Inflammatory macrophage treated with lipopolysaccharide for 4 hours (primary cell): ENCODE measurements around the gene SMIM11.
A peak's percentile ranks its signal among the peaks of the same experiment; 100 is the strongest.
"Not testable (repeated sequence)": the region's sequence is repeated elsewhere in the genome, so short reads cannot be mapped to it uniquely, and the experiment has no call there.

Experiments
- DNase-seq: peaks from one replicate; pipeline ENCODE4 v3.0.0-alpha.2; 2020

SMIM11 gene

GRCh38 chr21:34374940-34375618, at the start of gene SMIM11:
TSS of gene SMIM11 (plus strand) at chr21:34375507. CDS start at chr21:34379505, 3,998 bp downstream.
- not testable (repeated sequence) for DNase-seq

DNA sequence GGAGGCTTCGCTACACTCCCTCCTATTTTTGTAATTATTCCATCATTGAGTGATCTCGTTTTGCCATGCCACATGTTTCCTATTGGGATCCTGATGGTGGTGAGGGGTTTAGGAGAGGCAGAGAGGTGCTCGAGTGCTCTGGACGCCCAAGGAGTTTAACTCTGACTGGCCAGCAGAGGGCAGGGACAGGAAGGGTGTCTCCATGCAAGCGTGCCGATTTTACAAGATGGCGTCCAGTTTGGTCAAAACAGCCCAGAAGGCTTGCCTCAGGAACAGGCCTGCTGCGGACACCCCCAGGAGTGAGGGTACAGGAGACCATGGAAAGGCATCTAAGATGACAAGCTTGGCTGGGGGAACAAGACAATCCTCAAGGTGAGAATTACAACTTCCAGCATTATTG, 45.3 kb upstream of the SMIM11 start:
- DNase-seq: no peak

DNA sequence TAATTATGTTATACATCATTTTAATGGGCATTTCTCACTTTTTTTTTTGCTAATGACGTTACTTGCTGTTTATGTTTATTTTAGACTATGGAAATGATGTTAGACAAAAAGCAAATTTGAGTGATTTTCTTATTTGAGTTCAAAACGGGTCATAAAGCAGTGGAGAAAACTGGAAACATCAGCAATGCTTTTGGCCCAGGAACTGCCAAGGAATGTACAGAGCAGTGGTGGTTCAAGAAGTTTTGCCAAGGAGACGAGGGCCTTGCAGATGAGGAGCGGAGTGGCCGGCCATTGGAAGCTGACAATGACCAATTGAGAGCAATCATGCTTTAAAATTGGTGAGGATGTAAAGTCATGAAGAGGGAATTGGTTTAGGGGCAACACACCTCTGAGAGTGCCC, 43.6 kb upstream of the SMIM11 start:
- DNase-seq: no peak

- no peak for DNase-seq
Measured at GRCh38 chr21:34332347-34332746, 43.0 kb upstream of the SMIM11 start.

GRCh38 chr21:34333121-34333739, 42.1 kb upstream of the SMIM11 start:
- no peak for DNase-seq

GRCh38 chr21:34335316-34335715, 40.0 kb upstream of the SMIM11 start:
- no peak for DNase-seq

DNA sequence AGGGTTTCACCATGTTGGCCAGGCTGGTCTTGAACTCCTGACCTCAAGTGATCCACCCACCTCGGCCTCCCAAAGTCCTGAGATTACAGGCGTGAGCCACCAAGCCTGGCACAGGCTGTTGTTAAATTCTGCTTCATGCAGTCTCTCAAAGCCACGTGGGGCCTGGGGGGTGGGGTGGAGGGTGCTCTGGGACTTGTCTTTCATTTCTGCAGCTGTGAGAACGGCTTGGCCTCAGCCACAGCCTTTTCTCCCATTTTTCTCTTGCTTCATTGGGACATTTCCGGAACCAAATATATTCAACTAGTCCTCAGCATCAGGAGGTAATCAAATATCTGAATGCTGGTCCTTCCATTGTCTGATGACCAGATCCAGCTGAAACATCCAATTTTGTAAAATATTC, 39.1 kb upstream of the SMIM11 start:
- no peak for DNase-seq

GRCh38 chr21:34336756-34337391, 38.4 kb upstream of the SMIM11 start:
- no peak for DNase-seq

DNA sequence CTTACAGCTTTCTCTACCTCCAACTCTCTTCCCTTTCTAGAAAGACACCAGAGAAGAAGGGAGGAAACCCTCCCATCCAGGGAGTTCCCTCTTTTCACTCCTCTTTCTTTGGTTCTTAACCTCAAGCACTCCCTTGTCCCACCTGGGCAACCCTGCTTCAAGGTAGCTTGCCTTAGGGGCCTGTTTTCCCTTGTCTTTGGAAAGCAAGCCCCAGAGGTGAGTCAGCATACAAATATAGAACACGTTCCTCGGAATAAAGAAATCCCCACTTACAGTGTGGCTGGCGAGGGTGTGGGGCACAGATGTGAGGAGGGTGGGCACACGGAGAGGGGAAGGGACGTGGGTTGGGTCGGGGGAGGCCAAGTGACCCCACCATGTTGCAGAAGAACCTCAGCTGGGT, 37.6 kb upstream of the SMIM11 start:
- DNase-seq: no peak

- no peak for DNase-seq
Measured at GRCh38 chr21:34338226-34338625, 37.1 kb upstream of the SMIM11 start.

GRCh38 chr21:34340061-34340460, 35.2 kb upstream of the SMIM11 start:
- DNase-seq: no peak

DNA sequence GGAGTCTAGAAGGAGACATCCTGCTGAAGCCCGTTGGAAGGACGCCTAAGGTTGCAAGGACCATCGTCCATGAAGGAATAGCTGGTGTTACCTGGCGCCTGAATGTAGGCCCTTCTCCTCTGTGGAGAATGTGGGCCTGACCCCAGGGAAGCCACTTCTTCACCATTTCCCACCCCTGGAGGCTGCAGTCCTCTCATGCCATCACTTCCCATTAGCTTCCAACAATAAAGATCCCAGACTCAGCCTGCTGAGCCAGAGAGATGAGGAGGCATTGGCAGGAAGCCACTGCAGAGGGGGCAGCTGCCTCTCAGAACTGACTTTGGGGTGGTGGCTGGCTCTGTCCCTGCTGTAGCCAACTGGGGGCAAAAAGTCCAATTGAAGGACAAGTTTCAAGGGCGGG, 32.8 kb upstream of the SMIM11 start:
- DNase-seq: no peak

GRCh38 chr21:34343347-34343746, 32.0 kb upstream of the SMIM11 start:
- DNase-seq: no peak

DNA sequence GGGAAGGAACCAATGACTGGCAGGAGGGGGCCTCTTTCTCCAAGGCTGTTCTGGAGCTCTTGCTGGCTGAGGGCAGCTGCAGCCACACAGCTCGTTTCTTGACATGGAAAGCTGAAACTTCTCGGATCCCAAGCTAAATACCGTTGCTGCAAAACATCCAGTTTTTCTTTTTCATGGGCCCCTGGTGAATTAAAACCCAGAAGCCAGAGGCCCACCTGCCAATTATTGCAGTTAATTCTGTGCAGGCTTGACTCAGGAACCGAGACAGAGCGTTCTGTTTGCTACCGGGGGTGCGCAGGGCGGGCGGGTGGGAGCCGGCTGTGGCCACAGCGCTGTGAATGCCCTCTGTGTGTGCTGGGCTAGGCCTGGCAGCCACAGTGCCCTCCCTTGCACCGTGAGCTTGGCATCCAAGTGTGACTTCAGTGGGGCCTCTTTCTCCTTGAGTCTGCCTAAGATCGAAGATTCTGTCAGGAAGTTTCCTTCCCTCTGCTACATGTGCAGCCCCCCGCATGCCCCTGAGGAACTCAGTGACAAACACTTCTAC, 31.4 kb upstream of the SMIM11 start:
- DNase-seq: no peak

- no peak for DNase-seq
Measured at GRCh38 chr21:34344584-34344983, 30.7 kb upstream of the SMIM11 start.

GRCh38 chr21:34345091-34345871, 30.0 kb upstream of the SMIM11 start:
- no peak for DNase-seq

- DNase-seq: no peak
Measured at GRCh38 chr21:34345892-34346291, 29.4 kb upstream of the SMIM11 start.

- no peak for DNase-seq
Measured at GRCh38 chr21:34348890-34349519, 26.3 kb upstream of the SMIM11 start.

GRCh38 chr21:34351786-34352241, 23.5 kb upstream of the SMIM11 start:
- peak; percentile 35 for DNase-seq

DNA sequence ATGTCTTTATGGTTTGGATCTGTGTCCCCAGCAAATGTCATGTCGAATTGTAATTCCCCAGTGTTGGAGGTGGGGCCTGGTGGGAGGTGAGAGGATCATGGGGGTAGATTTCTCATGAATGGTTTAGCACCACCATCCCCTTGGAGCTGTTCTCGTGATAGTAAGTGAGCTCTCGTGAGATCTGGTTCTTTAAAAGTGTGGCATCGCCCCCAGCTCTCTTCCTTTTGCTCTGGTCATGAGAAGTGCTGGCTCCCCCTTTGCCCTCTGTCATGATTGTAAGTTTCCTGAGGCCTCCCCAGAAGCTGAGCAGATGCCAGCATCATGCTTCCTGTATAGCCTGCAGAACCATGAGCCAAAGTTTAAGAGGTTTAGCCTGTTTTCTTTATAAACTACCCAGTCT, 22.8 kb upstream of the SMIM11 start:
- no peak for DNase-seq

DNA sequence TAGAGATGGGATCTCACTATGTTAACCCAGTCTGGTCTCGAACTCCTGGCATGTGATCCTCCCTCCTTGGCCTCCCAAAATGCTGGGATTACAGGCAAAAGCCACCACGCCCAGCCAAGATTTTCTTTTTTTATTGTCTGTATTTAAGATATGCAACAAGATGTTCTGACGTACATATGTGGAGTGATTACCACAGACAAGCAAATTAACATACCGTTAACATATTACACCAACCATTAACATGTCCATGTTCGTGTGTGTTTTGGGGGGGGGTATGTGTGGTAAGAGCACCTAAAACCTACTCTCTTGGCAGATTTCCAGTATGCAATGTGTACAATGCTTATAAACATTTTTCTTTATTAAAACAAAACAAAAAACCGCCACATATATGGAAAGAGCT, 22.1 kb upstream of the SMIM11 start:
- no peak for DNase-seq

- DNase-seq: no peak
Measured at GRCh38 chr21:34354836-34355235, 20.5 kb upstream of the SMIM11 start.

GRCh38 chr21:34355570-34355969, 19.7 kb upstream of the SMIM11 start:
- no peak for DNase-seq
